Activated CD8-positive, alpha-beta T cell treated with anti-CD3 and anti-CD28 coated beads for 36 hours (primary cell): Measurements from ENCODE around the gene C19orf73. TPM values are rescaled to one million over a fixed set of nuclear protein-coding genes. Genes with fewer than 3 reads are reported as not detected.
A peak's percentile ranks its signal among the peaks of the same experiment; 100 is the strongest.

Source experiments
- ATAC-seq: fragments of 200-7000 bp; cut with Tn5 transposase; one replicate; pipeline ENCODE4 v1.10.0; 2021; ENCODE audit warnings: mild to moderate bottlenecking, moderate library complexity
- CTCF ChIA-PET: fragments of 350-600 bp; sonication (Branson Sonifier 250); formaldehyde crosslinking; loops from one replicate; lab custom pipeline; 2021; ENCODE audit warnings: antibody characterized with exemption; lab: Charles Lee
- POLR2A ChIA-PET: fragments of 350-600 bp; sonication (Branson Sonifier 250); formaldehyde crosslinking; loops from one replicate; lab custom pipeline; 2021; ENCODE audit warnings: antibody characterized with exemption; lab: Charles Lee
- DNase-seq: peaks from one replicate; pipeline ENCODE4 v3.0.0-alpha.2; 2020
- H3K27ac Mint-ChIP-seq: one replicate; pipeline ENCODE4 v1.8.0; 2021; ENCODE audit warnings: mild to moderate bottlenecking, mixed read lengths
- H3K27me3 Mint-ChIP-seq: one replicate; pipeline ENCODE4 v1.8.0; 2021; ENCODE audit warnings: mixed read lengths
- H3K36me3 Mint-ChIP-seq: one replicate; pipeline ENCODE4 v1.8.0; 2021; ENCODE audit warnings: low read depth, mixed read lengths
- H3K4me1 Mint-ChIP-seq: one replicate; pipeline ENCODE4 v1.8.0; 2021; ENCODE audit warnings: low read depth, mixed read lengths
- H3K4me3 Mint-ChIP-seq: one replicate; pipeline ENCODE4 v1.8.0; 2021; ENCODE audit warnings: mild to moderate bottlenecking, moderate library complexity, mixed read lengths
- H3K9me3 Mint-ChIP-seq: one replicate; pipeline ENCODE4 v1.8.0; 2021; ENCODE audit warnings: mixed read lengths
- intact Hi-C: fragments of 100-400 bp; cut with micrococcal nuclease; formaldehyde crosslinking; loops from one replicate; pipeline ENCODE4 v1.10.0; 2022
- total RNA-seq, 2 experiments: library from RNA; stranded (reverse); gene quantifications; one replicate each; pipeline ENCODE4 v1.2.3, GENCODE V29; 2021
- TF ChIP-seq, protein P1 (sequence below): fragments of 200-600 bp; IDR thresholded peaks from one replicate; pipeline ENCODE4 v1.8.0; 2022; ENCODE audit warnings: antibody characterized with exemption, mild to moderate bottlenecking

Gene C19orf73
- total RNA-seq, 2 experiments from 2014 or later, result 1.5 to 2.0 TPM

DNA sequence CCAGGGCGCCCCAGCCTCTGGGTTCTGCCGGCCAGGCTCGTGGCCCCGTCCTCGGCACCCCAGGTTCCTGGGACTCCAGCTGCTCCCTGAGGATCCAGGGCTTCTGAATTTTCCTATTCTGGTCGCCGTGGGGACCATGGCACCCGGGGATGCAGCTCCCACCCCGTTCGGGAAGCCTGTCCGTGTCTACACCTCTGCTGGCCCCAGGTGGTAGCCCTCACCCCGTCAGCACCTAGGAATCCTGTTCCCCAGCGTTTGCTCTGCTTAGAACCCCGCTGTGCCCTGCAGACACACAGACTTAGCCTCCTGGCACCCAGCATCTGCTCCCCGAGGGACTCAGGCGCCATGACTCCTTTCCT is 1.4 kb upstream of the C19orf73 start:
- CTCF ChIA-PET, result interaction anchor here (1.1 to 2.1 kb wide), 6 partner anchors 12 to 289 kb away, joined by 3 to 9 read pairs (median 4); no protein-coding TSS in a partner anchor
- POLR2A ChIA-PET, result interaction anchor here (1.0 to 1.6 kb wide), 5 partner anchors 8 to 26 kb away, joined by 3 to 6 read pairs (median 3); no protein-coding TSS in a partner anchor
- intact Hi-C loops, result no loop called here
- Mint-ChIP-seq H3K27me3 (peaks cover 10% of the 10 kb centered on the region), H3K36me3 (peaks cover 6% of the 10 kb centered on the region), H3K27ac (no peak overlapping the region), H3K4me1 (peaks cover 22% of the 10 kb centered on the region), H3K4me3 (peak overlapping the region; percentile 49), H3K9me3 (no peaks in the 10 kb centered on the region)
- ATAC-seq (no peak), DNase-seq (no peak)
- TF ChIP-seq, protein P1, sequence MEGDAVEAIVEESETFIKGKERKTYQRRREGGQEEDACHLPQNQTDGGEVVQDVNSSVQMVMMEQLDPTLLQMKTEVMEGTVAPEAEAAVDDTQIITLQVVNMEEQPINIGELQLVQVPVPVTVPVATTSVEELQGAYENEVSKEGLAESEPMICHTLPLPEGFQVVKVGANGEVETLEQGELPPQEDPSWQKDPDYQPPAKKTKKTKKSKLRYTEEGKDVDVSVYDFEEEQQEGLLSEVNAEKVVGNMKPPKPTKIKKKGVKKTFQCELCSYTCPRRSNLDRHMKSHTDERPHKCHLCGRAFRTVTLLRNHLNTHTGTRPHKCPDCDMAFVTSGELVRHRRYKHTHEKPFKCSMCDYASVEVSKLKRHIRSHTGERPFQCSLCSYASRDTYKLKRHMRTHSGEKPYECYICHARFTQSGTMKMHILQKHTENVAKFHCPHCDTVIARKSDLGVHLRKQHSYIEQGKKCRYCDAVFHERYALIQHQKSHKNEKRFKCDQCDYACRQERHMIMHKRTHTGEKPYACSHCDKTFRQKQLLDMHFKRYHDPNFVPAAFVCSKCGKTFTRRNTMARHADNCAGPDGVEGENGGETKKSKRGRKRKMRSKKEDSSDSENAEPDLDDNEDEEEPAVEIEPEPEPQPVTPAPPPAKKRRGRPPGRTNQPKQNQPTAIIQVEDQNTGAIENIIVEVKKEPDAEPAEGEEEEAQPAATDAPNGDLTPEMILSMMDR, result no peak

DNA sequence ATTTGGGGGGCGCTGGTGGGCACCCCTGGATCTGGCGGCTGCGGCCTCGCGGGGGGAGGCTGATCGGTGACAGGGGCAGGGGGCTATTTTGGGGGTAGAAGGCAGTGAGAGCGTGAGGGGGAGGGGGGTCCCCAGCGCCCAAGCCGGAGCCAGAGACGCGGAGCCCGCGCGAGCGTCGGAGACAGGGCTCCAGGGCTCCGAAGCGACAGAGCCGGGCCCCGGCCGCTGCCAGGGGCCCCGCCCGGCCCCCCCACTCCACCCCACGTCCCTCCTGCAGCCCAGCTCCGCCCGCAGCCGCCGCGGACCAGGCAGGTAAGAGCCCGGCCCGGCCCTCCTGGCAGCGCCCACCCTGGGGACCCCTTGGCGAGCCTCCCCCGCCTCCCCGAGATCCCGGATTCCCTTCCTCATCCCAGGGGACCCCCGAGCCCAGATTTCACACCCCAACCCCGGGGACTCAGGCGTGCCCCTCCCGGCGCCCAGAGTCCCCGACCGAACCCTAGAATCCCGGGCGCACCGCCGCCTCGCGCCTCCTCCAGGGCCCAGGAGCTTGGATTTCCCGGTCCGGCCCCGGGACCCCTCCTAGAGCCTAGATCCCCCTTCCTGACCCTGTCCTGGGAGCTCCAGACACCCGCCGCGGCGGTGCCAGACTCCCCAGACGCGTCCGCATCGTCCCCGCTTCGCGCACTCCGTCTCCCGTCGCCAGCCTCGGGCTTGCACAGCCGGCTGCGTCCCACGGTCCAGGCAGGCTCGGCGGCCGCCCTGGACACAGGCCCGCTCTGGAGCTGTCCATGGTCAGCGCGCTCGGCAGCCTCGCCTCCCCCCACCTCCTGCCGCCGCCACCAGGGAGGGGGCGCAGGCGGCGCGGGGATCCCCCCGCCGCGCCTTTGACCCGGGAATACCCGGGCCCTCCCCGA is 725 bp upstream of the C19orf73 start, which contains the start of gene PPFIA3:
Gene PPFIA3, plus strand, starts transcription at position 134 of the 914 bp plus-strand sequence. CDS start 8,330 bp downstream, outside the sequence.
- DNase-seq (no peak), ATAC-seq (no peak)
- H3K4me3 Mint-ChIP-seq, result peak within 1 kb of the TSS; percentile 88
- ChIA-PET POLR2A (interaction anchor here (1.2 to 1.6 kb wide), 4 partner anchors 9 to 25 kb away, joined by 3 to 6 read pairs (median 4); no protein-coding TSS in a partner anchor), CTCF (interaction anchor here (0.7 to 2.1 kb wide), 6 partner anchors 11 to 289 kb away, joined by 3 to 9 read pairs (median 4); no protein-coding TSS in a partner anchor)
- intact Hi-C loops, result no loop called here
- H3K27me3 Mint-ChIP-seq, result peaks cover 10% of the 10 kb centered on the region
- no peaks in the 10 kb centered on the region for H3K9me3 Mint-ChIP-seq
- H3K27ac Mint-ChIP-seq, result peak within 1 kb of the TSS; percentile 91
- H3K36me3 Mint-ChIP-seq, result peaks cover 6% of the 10 kb centered on the region
- TF ChIP-seq, protein P1, result no peak
- H3K4me1 Mint-ChIP-seq, result peaks cover 25% of the 10 kb centered on the region

DNA sequence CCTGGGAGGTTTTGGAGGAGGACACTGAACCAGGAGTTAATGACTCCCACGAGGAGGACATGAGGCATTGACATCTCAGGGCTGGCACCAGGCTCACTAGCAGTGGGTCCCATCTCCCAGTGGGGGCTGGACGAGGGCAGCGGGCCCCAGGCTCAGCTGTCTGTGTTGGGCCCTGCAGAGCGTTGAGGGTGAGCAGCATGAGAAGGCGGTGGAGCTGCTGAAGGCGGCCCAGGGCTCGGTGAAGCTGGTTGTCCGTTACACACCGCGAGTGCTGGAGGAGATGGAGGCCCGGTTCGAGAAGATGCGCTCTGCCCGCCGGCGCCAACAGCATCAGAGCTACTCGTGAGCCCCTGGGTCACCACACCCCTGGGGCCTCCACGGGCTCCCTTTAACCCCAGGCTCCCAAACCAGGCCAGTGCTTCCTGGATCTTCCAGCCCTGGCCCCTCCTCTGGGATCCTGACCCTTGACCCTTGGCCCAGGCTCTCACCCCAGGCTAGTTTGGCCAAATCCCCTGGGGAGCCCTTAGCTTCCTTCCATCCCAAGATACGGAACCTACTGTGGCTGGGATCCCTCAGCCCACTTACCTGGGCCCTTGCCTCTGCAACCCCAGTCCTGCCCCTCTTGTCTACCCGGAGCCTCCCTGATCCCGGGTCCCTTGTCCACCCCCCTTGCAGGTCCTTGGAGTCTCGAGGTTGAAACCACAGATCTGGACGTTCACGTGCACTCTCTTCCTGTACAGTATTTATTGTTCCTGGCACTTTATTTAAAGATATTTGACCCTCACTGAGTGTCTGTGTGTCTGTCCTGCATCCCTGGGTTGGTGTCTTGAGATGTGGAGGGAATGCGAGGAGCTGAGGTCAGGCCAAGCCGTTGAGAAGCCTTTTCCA is 1.0 kb downstream of the C19orf73 start:
- H3K9me3 Mint-ChIP-seq, result no peaks in the 10 kb centered on the region
- CTCF ChIA-PET, result interaction anchor here (1.4 to 5.3 kb wide), 5 partner anchors 12 to 125 kb away, joined by 3 to 41 read pairs (median 7); partner anchors contain the start of genes GYS1 and RUVBL2
- peak overlapping the region; percentile 88 for H3K4me3 Mint-ChIP-seq
- H3K36me3 Mint-ChIP-seq, result peaks cover 6% of the 10 kb centered on the region
- ATAC-seq (no peak), DNase-seq (no peak)
- H3K4me1 Mint-ChIP-seq, result peaks cover 31% of the 10 kb centered on the region
- POLR2A ChIA-PET, result interaction anchor here (1.2 to 2.1 kb wide), 5 partner anchors 9 to 90 kb away, joined by 3 to 11 read pairs (median 3); no protein-coding TSS in a partner anchor
- peak overlapping the region; percentile 91 for H3K27ac Mint-ChIP-seq
- peaks cover 10% of the 10 kb centered on the region for H3K27me3 Mint-ChIP-seq
- TF ChIP-seq, protein P1, result no peak
- intact Hi-C loops, result no loop called here

DNA sequence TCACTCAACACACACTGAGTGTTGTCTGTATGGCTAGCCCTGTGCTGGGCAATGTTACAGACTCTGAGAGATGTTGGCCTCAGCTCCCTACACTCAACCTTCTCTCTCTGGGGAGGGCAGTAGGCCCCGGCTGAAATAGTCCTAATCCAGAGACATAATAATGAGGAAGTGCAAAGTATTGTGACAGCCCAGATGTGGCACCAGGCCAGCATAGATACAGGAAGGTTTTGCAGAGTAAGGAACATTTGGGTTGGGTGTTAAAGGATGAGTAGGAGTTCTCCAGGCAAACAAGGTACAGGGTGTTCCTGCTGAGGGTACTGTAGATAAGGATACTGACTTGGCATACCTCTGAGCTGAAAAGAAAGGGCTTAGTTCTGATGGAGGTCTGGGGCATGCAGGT is 2.4 kb downstream of the C19orf73 start:
- peaks cover 32% of the 10 kb centered on the region for H3K4me1 Mint-ChIP-seq
- no peak overlapping the region for H3K4me3 Mint-ChIP-seq
- TF ChIP-seq, protein P1, result no peak
- H3K9me3 Mint-ChIP-seq, result no peaks in the 10 kb centered on the region
- intact Hi-C loops, result no loop called here
- ChIA-PET POLR2A (interaction anchor here (1.2 to 3.4 kb wide), 4 partner anchors 8 to 92 kb away, joined by 3 to 14 read pairs (median 6); no protein-coding TSS in a partner anchor), CTCF (interaction anchor here (2.0 to 5.3 kb wide), 3 partner anchors 11 to 82 kb away, joined by 7 to 41 read pairs (median 9); no protein-coding TSS in a partner anchor)
- DNase-seq (no peak), ATAC-seq (no peak)
- H3K27me3 Mint-ChIP-seq, result peaks cover 8% of the 10 kb centered on the region
- H3K27ac Mint-ChIP-seq, result no peak overlapping the region
- peaks cover 6% of the 10 kb centered on the region for H3K36me3 Mint-ChIP-seq
